DND-41 (cell line): Measurements from ENCODE around the gene UBE2N.

Experiments
- ATAC-seq: fragments of 200-7000 bp; cut with Tn5 transposase; 3 replicates; pipeline ENCODE4 v1.9.1; 2021; ENCODE audit warnings: low read depth; ENCODE audit not compliant: insufficient read depth
- DNase-seq: peaks from one replicate; pipeline ENCODE4 v3.0.0-alpha.2; 2020
- H2AFZ ChIP-seq: 2 replicates; pipeline ENCODE4 v1.6.0; 2012; ENCODE audit warnings: low read depth, low read length
- H3K27ac ChIP-seq: 2 replicates; pipeline ENCODE4 v1.5.1; 2012; ENCODE audit warnings: low read length, inconsistent platforms
- H3K27me3 ChIP-seq: fragments of 200-600 bp; sonication (generic); 2 replicates; pipeline ENCODE4 v1.6.0; 2012; ENCODE audit warnings: low read length, mild to moderate bottlenecking, inconsistent platforms; ENCODE audit not compliant: insufficient read depth, poor library complexity
- H3K36me3 ChIP-seq: 2 replicates; pipeline ENCODE4 v1.5.1; 2012; ENCODE audit warnings: low read length, inconsistent platforms; ENCODE audit not compliant: insufficient read depth
- H3K4me1 ChIP-seq: 2 replicates; pipeline ENCODE4 v1.5.1; 2012; ENCODE audit warnings: mild to moderate bottlenecking, low read length; ENCODE audit not compliant: insufficient read depth
- H3K4me2 ChIP-seq: 2 replicates; pipeline ENCODE4 v1.6.0; 2012; ENCODE audit warnings: mild to moderate bottlenecking, moderate library complexity, low read length, inconsistent platforms; ENCODE audit not compliant: insufficient read depth
- H3K4me3 ChIP-seq, 2 experiments: fragments of 200-600 bp in 1 of 2; shearing (Covaris generic) in 1 of 2; 2 replicates each; pipeline ENCODE4 v1.5.1; 2012 to 2016; ENCODE audit warnings: inconsistent platforms in 2 of 2, low read length in 2 of 2, mild to moderate bottlenecking in 2 of 2, low read depth in 1 of 2, moderate library complexity in 1 of 2
- H3K79me2 ChIP-seq: 2 replicates; pipeline ENCODE4 v1.6.0; 2012; ENCODE audit warnings: low read length, inconsistent platforms; ENCODE audit not compliant: insufficient read depth
- H3K9ac ChIP-seq: 2 replicates; pipeline ENCODE4 v1.6.0; 2012; ENCODE audit warnings: low read depth, mild to moderate bottlenecking, inconsistent platforms, low read length, moderate library complexity
- H3K9me3 ChIP-seq: 2 replicates; pipeline ENCODE4 v1.5.1; 2012; ENCODE audit warnings: low read length, moderate library complexity, mild to moderate bottlenecking, inconsistent platforms; ENCODE audit not compliant: insufficient read depth, severe bottlenecking
- H4K20me1 ChIP-seq: 2 replicates; pipeline ENCODE4 v1.6.0; 2012; ENCODE audit warnings: low read length; ENCODE audit not compliant: insufficient read depth
- CTCF ChIP-seq: IDR thresholded peaks from 2 replicates; pipeline ENCODE4 v1.5.1; 2012; ENCODE audit warnings: borderline replicate concordance, low read length, moderate library complexity, mild to moderate bottlenecking; ENCODE audit not compliant: poor library complexity, severe bottlenecking; ENCODE audit errors: extremely low read depth
- EZH2 ChIP-seq: IDR thresholded peaks from 3 replicates; pipeline ENCODE4 v1.6.1; 2012; ENCODE audit warnings: borderline replicate concordance, low read depth, mild to moderate bottlenecking, moderate library complexity, low read length, inconsistent platforms; ENCODE audit not compliant: severe bottlenecking

The UBE2N gene

GRCh38 chr12:93448796-93449195, 7.0 kb upstream of the UBE2N start:
- no peak for ATAC-seq

GRCh38 chr12:93447555-93448290, 6.0 kb upstream of the UBE2N start:
- no peaks in the 10 kb centered on the region for H3K9me3 ChIP-seq
- no peak overlapping the region for H3K9ac ChIP-seq
- no peak overlapping the region for H3K4me2 ChIP-seq
- H3K79me2 ChIP-seq: no peaks in the 10 kb centered on the region
- no peak overlapping the region for H3K27ac ChIP-seq
- no peak overlapping the region for H3K4me3 ChIP-seq
- DNase-seq: no peak
- H4K20me1 ChIP-seq: no peaks in the 10 kb centered on the region
- no peak overlapping the region for H2AFZ ChIP-seq
- ATAC-seq: no peak
- H3K36me3 ChIP-seq: no peaks in the 10 kb centered on the region
- H3K4me1 ChIP-seq: peaks cover 20% of the 10 kb centered on the region
- no peak for TF ChIP-seq CTCF
- no peaks in the 10 kb centered on the region for H3K27me3 ChIP-seq

More at GRCh38 chr12:93448796-93449195, 7.0 kb upstream of the UBE2N start:
- Histone ChIP-seq H3K36me3 (no peaks in the 10 kb centered on the region), H3K27me3 (no peaks in the 10 kb centered on the region), H3K4me1 (peaks cover 16% of the 10 kb centered on the region), H3K9ac (no peak overlapping the region), H3K4me2 (no peak overlapping the region; the same call in 1 of the 2 replicates), H3K27ac (no peak overlapping the region), H4K20me1 (no peaks in the 10 kb centered on the region), H3K79me2 (no peaks in the 10 kb centered on the region), H2AFZ (no peak overlapping the region), H3K9me3 (no peaks in the 10 kb centered on the region), H3K4me3 (no peak overlapping the region)
- DNase-seq: no peak
- TF ChIP-seq EZH2 (no peak), CTCF (no peak)

- peaks cover 24% of the 10 kb centered on the region for H4K20me1 ChIP-seq
- TF ChIP-seq CTCF (no peak), EZH2 (no peak)
- H3K27me3 ChIP-seq: no peaks in the 10 kb centered on the region
- peaks cover 31% of the 10 kb centered on the region for H3K4me1 ChIP-seq
- H3K4me2 ChIP-seq: no peak overlapping the region
- H3K36me3 ChIP-seq: no peaks in the 10 kb centered on the region
- no peak overlapping the region for H2AFZ ChIP-seq
- peaks cover 32% of the 10 kb centered on the region for H3K79me2 ChIP-seq
- DNase-seq: no peak
- no peak for ATAC-seq
- no peaks in the 10 kb centered on the region for H3K9me3 ChIP-seq
- H3K27ac ChIP-seq: no peak overlapping the region
- H3K9ac ChIP-seq: no peak overlapping the region
- H3K4me3 ChIP-seq: no peak overlapping the region
Observed at GRCh38 chr12:93443576-93443975, 1.8 kb upstream of the UBE2N start.
